LNCaP clone FGC (cell line): ENCODE data around the gene LSM12.

Source experiments
- DNase-seq: peaks from one replicate; pipeline ENCODE4 v3.0.0-alpha.2; 2011; ENCODE audit warnings: low read depth
- H3K4me3 ChIP-seq: 2 replicates; pipeline ENCODE4 v1.5.1; 2011; ENCODE audit warnings: mild to moderate bottlenecking, low read depth, low read length, control low read depth
- TF ChIP-seq, protein P1 (sequence below): IDR thresholded peaks from 2 replicates; pipeline ENCODE4 v1.5.1; 2012; ENCODE audit warnings: mild to moderate bottlenecking; ENCODE audit not compliant: control insufficient read depth, insufficient read depth; ENCODE audit errors: extremely low read depth

The LSM12 gene

DNA sequence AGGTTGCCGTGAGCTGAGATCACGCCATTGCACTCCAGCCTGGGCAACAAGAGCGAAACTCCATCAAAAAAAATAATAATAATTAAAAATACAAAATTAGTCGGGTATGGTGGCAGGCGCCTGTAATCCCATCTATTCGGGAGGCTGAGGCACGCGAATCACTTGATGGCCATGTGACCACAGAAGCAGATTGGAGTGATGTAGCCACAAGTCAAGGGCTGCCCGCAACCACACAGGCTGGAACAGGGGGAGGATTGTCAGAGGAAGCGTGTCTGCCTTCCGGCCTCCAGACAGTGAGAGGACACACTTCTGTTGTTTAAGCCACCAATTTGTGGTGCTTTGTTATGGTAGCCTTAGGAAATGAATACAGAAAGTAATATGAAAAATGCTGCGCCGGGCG is 73.8 kb downstream of the LSM12 start:
- TF ChIP-seq, protein P1, sequence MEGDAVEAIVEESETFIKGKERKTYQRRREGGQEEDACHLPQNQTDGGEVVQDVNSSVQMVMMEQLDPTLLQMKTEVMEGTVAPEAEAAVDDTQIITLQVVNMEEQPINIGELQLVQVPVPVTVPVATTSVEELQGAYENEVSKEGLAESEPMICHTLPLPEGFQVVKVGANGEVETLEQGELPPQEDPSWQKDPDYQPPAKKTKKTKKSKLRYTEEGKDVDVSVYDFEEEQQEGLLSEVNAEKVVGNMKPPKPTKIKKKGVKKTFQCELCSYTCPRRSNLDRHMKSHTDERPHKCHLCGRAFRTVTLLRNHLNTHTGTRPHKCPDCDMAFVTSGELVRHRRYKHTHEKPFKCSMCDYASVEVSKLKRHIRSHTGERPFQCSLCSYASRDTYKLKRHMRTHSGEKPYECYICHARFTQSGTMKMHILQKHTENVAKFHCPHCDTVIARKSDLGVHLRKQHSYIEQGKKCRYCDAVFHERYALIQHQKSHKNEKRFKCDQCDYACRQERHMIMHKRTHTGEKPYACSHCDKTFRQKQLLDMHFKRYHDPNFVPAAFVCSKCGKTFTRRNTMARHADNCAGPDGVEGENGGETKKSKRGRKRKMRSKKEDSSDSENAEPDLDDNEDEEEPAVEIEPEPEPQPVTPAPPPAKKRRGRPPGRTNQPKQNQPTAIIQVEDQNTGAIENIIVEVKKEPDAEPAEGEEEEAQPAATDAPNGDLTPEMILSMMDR: no peak
- no peak overlapping the region for H3K4me3 ChIP-seq
- DNase-seq: no peak

DNA sequence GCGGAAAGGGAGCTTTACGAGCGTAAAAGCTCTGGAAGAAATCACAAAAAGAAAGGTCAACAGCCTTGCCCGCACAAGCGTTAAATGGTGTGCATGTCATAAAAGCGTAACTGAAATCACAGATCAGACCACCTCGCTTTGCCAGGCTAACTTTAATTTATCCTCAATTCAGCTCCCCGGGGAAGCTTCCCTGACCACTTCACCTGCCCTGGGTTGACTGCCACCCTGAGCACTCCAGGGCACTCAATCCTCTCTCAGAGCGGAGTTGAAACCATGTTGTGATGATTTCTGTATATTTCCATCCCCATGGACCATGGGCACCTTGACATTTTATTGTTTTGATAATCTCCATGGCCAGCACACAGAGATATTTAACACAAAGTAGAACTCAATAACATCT is 78.2 kb downstream of the LSM12 start:
- DNase-seq: no peak
- no peak overlapping the region for H3K4me3 ChIP-seq

DNA sequence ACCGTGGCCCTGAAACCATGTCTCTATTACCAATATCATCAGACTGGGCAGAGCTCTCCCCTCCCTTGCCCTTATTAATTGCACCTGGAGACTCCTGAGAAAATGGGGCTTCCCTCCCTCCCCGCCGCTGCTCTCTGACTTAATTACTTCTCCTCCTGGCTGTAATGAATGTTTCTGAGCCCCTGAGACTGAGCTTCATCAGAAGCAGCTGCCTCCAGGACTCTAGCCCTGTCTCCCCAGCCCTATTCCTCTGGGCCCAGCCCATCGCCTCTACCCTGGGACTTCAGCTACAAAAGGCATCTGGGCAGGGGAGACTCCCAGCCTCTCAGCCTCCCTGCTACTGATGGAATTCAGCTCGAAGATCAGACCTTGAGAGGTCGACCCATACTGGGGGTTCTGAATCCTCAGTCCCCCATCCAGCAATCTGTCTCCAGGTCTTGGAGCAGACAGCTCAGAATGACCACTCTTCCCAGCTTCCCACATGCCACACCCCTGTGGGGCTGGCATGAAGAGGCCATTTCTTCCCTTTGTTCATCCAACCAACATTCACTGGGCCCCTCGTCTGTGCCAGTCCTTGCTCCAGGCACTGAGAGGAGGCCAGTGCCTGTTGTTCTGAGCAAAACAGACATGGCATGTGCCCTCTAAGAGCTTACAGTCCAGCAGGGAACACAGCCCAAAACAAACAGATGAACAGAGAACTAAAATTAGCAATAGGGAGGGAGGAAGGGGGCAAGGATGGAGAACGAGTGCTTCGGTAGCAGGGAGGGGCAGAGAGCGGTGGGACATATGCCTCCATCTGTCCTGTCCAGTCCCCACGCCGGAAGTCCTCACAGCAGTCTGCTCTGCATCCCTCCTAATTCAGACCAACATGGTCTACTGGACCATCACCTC is 79.1 kb downstream of the LSM12 start:
- TF ChIP-seq, protein P1: no peak
- DNase-seq: no peak
- no peak overlapping the region for H3K4me3 ChIP-seq

More for the DNA sequence above, 78.2 kb downstream of the LSM12 start:
- TF ChIP-seq, protein P1: no peak

DNA sequence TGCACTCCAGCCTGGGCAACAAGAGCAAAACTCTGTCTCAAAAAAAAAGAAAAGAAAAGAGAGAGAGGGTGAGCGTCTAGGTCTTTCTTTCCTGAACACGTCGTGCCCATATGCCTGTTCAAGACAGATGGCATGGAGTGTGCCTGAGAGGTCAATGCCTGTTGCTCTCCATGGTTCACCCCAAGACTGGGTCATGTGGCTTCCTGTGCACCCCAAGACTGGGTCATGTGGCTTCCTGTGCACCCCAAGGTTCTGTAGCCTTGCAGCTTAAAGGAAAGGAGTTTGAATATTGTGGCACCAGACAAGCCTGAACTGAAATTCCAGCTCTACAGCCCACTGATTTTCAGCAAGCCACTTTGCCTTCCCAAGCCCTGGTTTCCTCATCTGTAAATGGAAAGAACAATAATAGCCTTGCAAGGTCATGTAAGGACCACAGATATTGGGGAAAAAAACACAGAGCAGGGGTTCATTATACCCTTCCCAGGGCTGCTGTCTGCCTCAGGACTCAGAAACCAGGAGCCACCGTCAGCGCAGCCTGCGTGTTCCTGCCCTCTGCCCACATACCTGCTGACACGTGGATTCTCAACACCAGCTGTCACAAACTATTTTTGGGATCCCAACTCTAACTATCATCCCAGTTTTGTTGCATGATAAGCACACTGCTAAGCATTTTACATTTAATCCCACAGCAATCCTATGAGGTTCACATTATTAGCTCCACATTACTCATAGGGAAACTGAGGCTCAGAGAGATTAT is 80.1 kb downstream of the LSM12 start:
- TF ChIP-seq, protein P1: no peak
- no peak for DNase-seq
- no peak overlapping the region for H3K4me3 ChIP-seq

DNA sequence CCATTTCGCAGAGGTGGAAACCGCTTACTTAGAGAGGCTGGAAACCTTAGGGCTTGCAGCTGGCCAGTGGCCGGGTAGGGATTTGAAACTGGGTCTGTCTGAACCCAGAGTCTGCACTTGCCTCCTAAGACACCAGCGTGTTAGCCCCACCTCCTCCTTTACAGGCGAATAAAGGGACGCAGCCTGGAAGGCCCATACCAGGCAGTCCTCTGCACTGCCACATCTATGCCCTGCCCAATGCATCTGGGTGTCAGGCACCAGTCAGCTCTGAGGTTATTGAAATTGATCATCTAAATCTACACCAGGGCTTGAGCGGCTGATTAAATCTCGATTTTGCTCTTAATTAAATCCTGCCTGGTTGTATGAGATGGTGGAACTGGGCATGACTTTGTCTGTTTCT is 82.0 kb downstream of the LSM12 start:
- TF ChIP-seq, protein P1: no peak
- H3K4me3 ChIP-seq: no peak overlapping the region
- DNase-seq: no peak
